Right lobe of liver (tissue), 4 donors: Measurements from ENCODE around the gene USP47.

Source experiments
- POLR2A ChIP-seq: fragments of 450-650 bp; IDR thresholded peaks from one replicate; pipeline ENCODE4 v1.6.1; 2017; ENCODE audit warnings: antibody characterized with exemption, mild to moderate bottlenecking
- TF ChIP-seq, protein P1 (sequence below), 4 donors: fragments of 200-600 bp in 3 of 4; fragments of 450-650 bp in 1 of 4; IDR thresholded peaks; one replicate each; pipeline versions ENCODE4 v1.5.1 to v1.8.0; 2016 to 2022; ENCODE audit warnings: antibody characterized with exemption in 4 of 4, mild to moderate bottlenecking in 2 of 4
- donor health status: DM: no; HTN: no; CAD: no.
- donor health status: DM: no; HTN: no; CAD: no.
- donor health status: DM: no; HTN: yes; CAD: no.

- TF ChIP-seq, protein P1, sequence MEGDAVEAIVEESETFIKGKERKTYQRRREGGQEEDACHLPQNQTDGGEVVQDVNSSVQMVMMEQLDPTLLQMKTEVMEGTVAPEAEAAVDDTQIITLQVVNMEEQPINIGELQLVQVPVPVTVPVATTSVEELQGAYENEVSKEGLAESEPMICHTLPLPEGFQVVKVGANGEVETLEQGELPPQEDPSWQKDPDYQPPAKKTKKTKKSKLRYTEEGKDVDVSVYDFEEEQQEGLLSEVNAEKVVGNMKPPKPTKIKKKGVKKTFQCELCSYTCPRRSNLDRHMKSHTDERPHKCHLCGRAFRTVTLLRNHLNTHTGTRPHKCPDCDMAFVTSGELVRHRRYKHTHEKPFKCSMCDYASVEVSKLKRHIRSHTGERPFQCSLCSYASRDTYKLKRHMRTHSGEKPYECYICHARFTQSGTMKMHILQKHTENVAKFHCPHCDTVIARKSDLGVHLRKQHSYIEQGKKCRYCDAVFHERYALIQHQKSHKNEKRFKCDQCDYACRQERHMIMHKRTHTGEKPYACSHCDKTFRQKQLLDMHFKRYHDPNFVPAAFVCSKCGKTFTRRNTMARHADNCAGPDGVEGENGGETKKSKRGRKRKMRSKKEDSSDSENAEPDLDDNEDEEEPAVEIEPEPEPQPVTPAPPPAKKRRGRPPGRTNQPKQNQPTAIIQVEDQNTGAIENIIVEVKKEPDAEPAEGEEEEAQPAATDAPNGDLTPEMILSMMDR (IDR thresholded peaks at IDR 0.05) = peak; percentile 74 to 97 (median 91)
- no peak for TF ChIP-seq POLR2A
Measured at GRCh38 chr11:11798586-11799438, 43.0 kb upstream of the USP47 start.
